CD8-positive, alpha-beta memory T cell (primary cell): ENCODE data around the gene STX16. TPM values are rescaled to one million over a fixed set of nuclear protein-coding genes. Genes with fewer than 3 reads are reported as not detected.

Source experiments
- CTCF ChIA-PET: fragments of 350-600 bp; sonication (Branson Sonifier 250); formaldehyde crosslinking; loops from one replicate; lab custom pipeline; 2021; ENCODE audit warnings: antibody characterized with exemption; lab: Charles Lee
- POLR2A ChIA-PET: fragments of 350-600 bp; sonication (Branson Sonifier 250); formaldehyde crosslinking; loops from one replicate; lab custom pipeline; 2021; ENCODE audit warnings: antibody characterized with exemption; lab: Charles Lee
- DNase-seq, 5 donors: peaks; one replicate each; pipeline versions ENCODE4 v3.0.0 to v3.0.0-alpha.2; 2020 to 2022; ENCODE audit warnings: mixed read lengths in 1 of 5
- H3K27ac ChIP-seq: one replicate; pipeline ENCODE4 v1.7.0; 2013; ENCODE audit warnings: low read depth, mild to moderate bottlenecking, low read length, moderate library complexity
- H3K27me3 ChIP-seq: 2 replicates; pipeline ENCODE4 v1.7.0; 2013; ENCODE audit warnings: low read length, mild to moderate bottlenecking; ENCODE audit not compliant: insufficient read depth, poor library complexity, severe bottlenecking
- H3K36me3 ChIP-seq: 2 replicates; pipeline ENCODE4 v1.7.0; 2013; ENCODE audit warnings: mild to moderate bottlenecking, low read length, moderate library complexity; ENCODE audit not compliant: insufficient read depth
- H3K4me1 ChIP-seq: 2 replicates; pipeline ENCODE4 v1.7.0; 2013; ENCODE audit warnings: mild to moderate bottlenecking, low read length, moderate library complexity; ENCODE audit not compliant: insufficient read depth
- H3K4me3 ChIP-seq: 2 replicates; pipeline ENCODE4 v1.7.0; 2013; ENCODE audit warnings: mild to moderate bottlenecking, low read length
- H3K9me3 ChIP-seq: 2 replicates; pipeline ENCODE4 v1.7.0; 2013; ENCODE audit warnings: mild to moderate bottlenecking, low read length
- H3K27ac Mint-ChIP-seq, 8 donors: one replicate each; pipeline ENCODE4 v1.8.0; 2020 to 2021; ENCODE audit warnings: mixed read lengths in 8 of 8, mild to moderate bottlenecking in 6 of 8, inconsistent platforms in 3 of 8, moderate library complexity in 3 of 8
- H3K27me3 Mint-ChIP-seq, 2 donors: one replicate each; pipeline ENCODE4 v1.8.0; 2020 to 2021; ENCODE audit warnings: mixed read lengths in 2 of 2, mild to moderate bottlenecking in 1 of 2, moderate library complexity in 1 of 2
- H3K36me3 Mint-ChIP-seq, 3 donors: one replicate each; pipeline ENCODE4 v1.8.0; 2020 to 2021; ENCODE audit warnings: mixed read lengths in 3 of 3, inconsistent platforms in 1 of 3, mild to moderate bottlenecking in 1 of 3
- H3K4me1 Mint-ChIP-seq, 3 donors: one replicate each; pipeline ENCODE4 v1.8.0; 2020 to 2021; ENCODE audit warnings: mixed read lengths in 3 of 3, inconsistent platforms in 1 of 3, mild to moderate bottlenecking in 1 of 3
- H3K4me3 Mint-ChIP-seq, 7 donors: one replicate each; pipeline ENCODE4 v1.8.0; 2020 to 2021; ENCODE audit warnings: mixed read lengths in 7 of 7, mild to moderate bottlenecking in 6 of 7, moderate library complexity in 4 of 7, inconsistent platforms in 2 of 7
- H3K9me3 Mint-ChIP-seq, 5 donors: one replicate each; pipeline ENCODE4 v1.8.0; 2020 to 2022; ENCODE audit warnings: mixed read lengths in 5 of 5, mild to moderate bottlenecking in 3 of 5, moderate library complexity in 2 of 5, inconsistent platforms in 1 of 5
- polyA plus RNA-seq: library from polyadenylated mRNA; unstranded; fragments of 300-500 nt; fragmentation: Illumina TruSeq; gene quantifications from one replicate; pipeline ENCODE4 v1.2.3, GENCODE V29; 2021
- total RNA-seq, 2 experiments: library from RNA; stranded (reverse); gene quantifications; one replicate each; pipeline ENCODE4 v1.2.3, GENCODE V29; 2021

STX16 gene
- total and polyA plus RNA-seq, 3 experiments from 2014 or later: 24.9 to 72.8 (median 69.2) TPM

DNA sequence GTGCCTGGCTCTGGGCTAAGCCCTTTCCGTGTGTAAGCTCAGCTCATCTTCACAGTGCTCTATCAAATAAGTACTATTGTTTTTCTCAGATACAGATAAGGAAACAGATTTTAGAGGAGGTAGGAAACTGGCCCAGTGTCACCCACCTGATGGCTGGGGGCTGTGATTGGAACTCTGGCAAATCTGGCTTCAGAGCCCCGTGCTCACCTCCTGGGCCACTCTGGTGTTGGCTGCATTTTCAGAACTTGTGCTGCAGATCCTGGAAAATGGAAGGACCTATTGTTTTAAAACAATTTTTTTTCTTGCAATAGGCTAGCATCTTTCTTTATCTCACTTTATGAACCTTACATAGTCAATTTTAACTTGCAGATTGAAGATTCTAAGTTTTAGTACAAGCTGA lies 5.7 kb downstream of the STX16 start:
- H3K27ac Mint-ChIP-seq: peak overlapping the region in 7 of 8 donors; percentile 32 to 90 (median 58)
- no peaks in the 10 kb centered on the region for H3K9me3 Mint-ChIP-seq

DNA sequence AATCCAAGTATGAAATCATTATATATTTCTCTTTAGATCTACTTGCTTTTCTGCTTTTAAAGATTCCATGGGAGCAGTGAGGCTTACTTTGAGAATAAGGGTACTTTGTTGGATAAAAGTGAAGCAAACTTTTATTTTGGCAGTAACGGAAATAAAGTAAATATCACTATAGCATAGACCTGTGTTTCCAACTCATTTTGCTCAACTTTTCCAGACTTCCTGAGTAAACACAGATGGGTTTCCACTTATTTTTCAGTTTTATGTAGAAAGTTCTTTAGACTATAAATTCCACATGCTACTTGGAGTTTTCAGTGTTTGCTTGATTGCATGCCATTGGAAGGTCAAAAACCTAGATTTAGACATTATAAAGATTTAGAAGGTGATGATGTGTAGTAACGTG lies 6.2 kb downstream of the STX16 start:
- ChIA-PET CTCF (interaction anchor here (0.9 kb wide), 1 partner anchor 10 kb away, joined by 3 read pairs; no protein-coding TSS in a partner anchor), POLR2A (no interaction called here)
- H3K36me3 Mint-ChIP-seq: peaks cover 0 to 37% (median 1%) of the 10 kb centered on the region in 3 donors
- peak overlapping the region in 5 of 7 donors; percentile 7 to 62 (median 36) for H3K4me3 Mint-ChIP-seq
- Histone ChIP-seq H3K27me3 (no peaks in the 10 kb centered on the region), H3K27ac (no peak overlapping the region), H3K9me3 (no peaks in the 10 kb centered on the region), H3K4me1 (peaks cover 93% of the 10 kb centered on the region), H3K36me3 (no peaks in the 10 kb centered on the region), H3K4me3 (no peak overlapping the region)
- H3K4me1 Mint-ChIP-seq: peaks cover 77 to 93% (median 90%) of the 10 kb centered on the region in 3 donors
- H3K9me3 Mint-ChIP-seq: no peaks in the 10 kb centered on the region
- H3K27me3 Mint-ChIP-seq: no peaks in the 10 kb centered on the region
- peak overlapping the region; percentile 32 to 90 (median 67) for H3K27ac Mint-ChIP-seq
- DNase-seq: no peak

More for the DNA sequence above, 5.7 kb downstream of the STX16 start:
- DNase-seq: no peak
- H3K9me3 ChIP-seq: no peaks in the 10 kb centered on the region
- ChIA-PET POLR2A (no interaction called here), CTCF (interaction anchor here (0.9 kb wide), 1 partner anchor 35 kb away, joined by 5 read pairs; no protein-coding TSS in a partner anchor)
- no peak overlapping the region for H3K27ac ChIP-seq
- no peaks in the 10 kb centered on the region for H3K27me3 ChIP-seq
- Mint-ChIP-seq H3K27me3 (no peaks in the 10 kb centered on the region), H3K4me3 (peak overlapping the region; percentile 7 to 62 (median 33)), H3K4me1 (peaks cover 74 to 91% (median 86%) of the 10 kb centered on the region in 3 donors), H3K36me3 (peaks cover 0 to 36% (median 1%) of the 10 kb centered on the region in 3 donors)
- peaks cover 88% of the 10 kb centered on the region for H3K4me1 ChIP-seq
- H3K36me3 ChIP-seq: no peaks in the 10 kb centered on the region
- H3K4me3 ChIP-seq: no peak overlapping the region

DNA sequence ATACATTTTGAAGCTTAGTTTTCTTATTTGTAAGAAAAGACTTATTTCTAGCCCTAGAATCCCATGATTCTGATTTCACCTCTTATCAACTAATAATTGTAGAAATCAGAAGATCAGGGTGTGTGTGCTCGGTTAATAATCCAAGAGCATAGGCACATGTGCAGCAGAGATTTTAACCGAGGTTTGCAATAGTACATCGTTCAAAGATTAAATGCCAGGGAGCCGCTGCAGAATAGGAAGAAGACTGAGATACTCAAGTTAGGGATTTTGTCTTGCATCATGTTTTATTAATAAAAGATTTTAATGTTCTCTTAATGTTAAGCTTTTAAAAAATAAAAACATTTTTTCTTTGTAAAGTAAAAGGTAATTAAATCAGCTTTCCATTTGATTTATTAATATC lies 6.9 kb downstream of the STX16 start:
- ChIA-PET POLR2A (interaction anchor here (0.7 kb wide), 1 partner anchor 33 kb away, joined by 3 read pairs; no protein-coding TSS in a partner anchor), CTCF (interaction anchor here (0.9 kb wide), 1 partner anchor 9 kb away, joined by 3 read pairs; no protein-coding TSS in a partner anchor)
- no peaks in the 10 kb centered on the region for H3K27me3 Mint-ChIP-seq
- H3K36me3 ChIP-seq: no peaks in the 10 kb centered on the region
- no peaks in the 10 kb centered on the region for H3K27me3 ChIP-seq
- H3K4me3 ChIP-seq: no peak overlapping the region
- no peak overlapping the region for H3K27ac ChIP-seq
- H3K36me3 Mint-ChIP-seq: peaks cover 0 to 34% (median 0%) of the 10 kb centered on the region in 3 donors
- H3K4me3 Mint-ChIP-seq: peak overlapping the region in 6 of 7 donors; percentile 16 to 56 (median 46)
- peak overlapping the region in 5 of 8 donors; percentile 32 to 90 (median 87) for H3K27ac Mint-ChIP-seq
- no peak for DNase-seq
- H3K4me1 Mint-ChIP-seq: peaks cover 74 to 91% (median 89%) of the 10 kb centered on the region in 3 donors
- no peaks in the 10 kb centered on the region for H3K9me3 ChIP-seq
- H3K4me1 ChIP-seq: peaks cover 97% of the 10 kb centered on the region
- H3K9me3 Mint-ChIP-seq: no peaks in the 10 kb centered on the region

DNA sequence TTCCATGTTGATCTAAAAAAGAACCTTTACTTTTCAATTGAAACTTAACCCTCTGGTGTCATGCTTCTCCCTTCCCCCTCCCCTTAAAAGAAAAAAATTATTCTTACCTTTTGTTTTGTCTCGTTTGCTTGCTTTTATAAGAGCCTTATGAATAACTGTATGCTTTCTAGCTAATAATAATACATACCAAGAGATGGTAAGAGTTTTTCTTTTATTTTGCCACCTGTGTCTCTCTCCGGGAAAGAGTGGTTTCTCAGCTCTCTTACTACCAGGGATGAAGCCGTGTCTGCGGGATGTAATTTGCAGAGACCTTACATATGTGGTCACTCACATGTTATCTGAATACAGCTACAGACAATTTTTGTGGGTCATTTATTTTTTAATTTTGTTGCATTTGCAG lies 7.7 kb downstream of the STX16 start:
- H3K27me3 ChIP-seq: no peaks in the 10 kb centered on the region
- no peak for DNase-seq
- ChIA-PET POLR2A (interaction anchor here (0.9 to 3.0 kb wide), 2 partner anchors 8 to 10 kb away, joined by 3 to 17 read pairs; partner anchors contain the start of gene STX16), CTCF (interaction anchor here (0.9 to 3.6 kb wide), 2 partner anchors 9 to 32 kb away, joined by 3 to 30 read pairs; partner anchors contain the start of gene STX16)
- H3K4me1 ChIP-seq: peaks cover 93% of the 10 kb centered on the region
- Mint-ChIP-seq H3K27me3 (no peaks in the 10 kb centered on the region), H3K9me3 (no peaks in the 10 kb centered on the region), H3K4me3 (peak overlapping the region in 6 of 7 donors; percentile 32 to 52 (median 44)), H3K4me1 (peaks cover 72 to 90% (median 89%) of the 10 kb centered on the region in 3 donors), H3K36me3 (peaks cover 0 to 37% (median 0%) of the 10 kb centered on the region in 3 donors), H3K27ac (peak overlapping the region; percentile 7 to 99 (median 82))
- peak overlapping the region; percentile 27 for H3K4me3 ChIP-seq
- H3K9me3 ChIP-seq: no peaks in the 10 kb centered on the region
- no peak overlapping the region for H3K27ac ChIP-seq
- H3K36me3 ChIP-seq: no peaks in the 10 kb centered on the region

DNA sequence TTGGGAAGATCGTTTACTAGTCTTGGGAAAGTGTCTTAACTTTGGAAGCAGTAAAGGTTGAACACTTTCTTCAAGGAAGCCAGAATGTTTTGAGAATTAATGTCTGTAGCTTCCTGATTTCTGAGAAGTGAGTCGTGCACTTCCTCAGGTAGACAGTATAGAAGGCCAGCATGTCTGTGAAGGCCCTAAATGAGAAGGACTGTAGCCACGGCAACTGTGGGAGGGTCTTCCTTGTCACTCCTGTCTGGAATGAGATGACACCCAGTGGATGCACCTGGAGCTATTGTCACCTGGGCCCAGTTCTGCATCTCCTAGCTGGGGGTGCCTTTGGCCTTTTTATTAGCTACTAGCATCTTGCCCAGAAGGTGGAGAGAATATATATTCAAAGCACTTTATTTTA lies 8.8 kb downstream of the STX16 start:
- peak in 1 of 5 donors; percentile 8 for DNase-seq
- Histone ChIP-seq H3K4me3 (peak overlapping the region; percentile 40), H3K27me3 (no peaks in the 10 kb centered on the region), H3K27ac (peak overlapping the region; percentile 21), H3K9me3 (no peaks in the 10 kb centered on the region), H3K4me1 (peaks cover 89% of the 10 kb centered on the region), H3K36me3 (no peaks in the 10 kb centered on the region)
- ChIA-PET CTCF (interaction anchor here (3.6 kb wide), 1 partner anchor 10 kb away, joined by 30 read pairs; the partner anchor contains the start of gene STX16), POLR2A (interaction anchor here (0.9 to 3.0 kb wide), 2 partner anchors 9 kb away, joined by 3 to 17 read pairs; partner anchors contain the start of gene STX16)
- Mint-ChIP-seq H3K27ac (peak overlapping the region; percentile 71 to 99 (median 96)), H3K36me3 (peaks cover 0 to 45% (median 0%) of the 10 kb centered on the region in 3 donors), H3K4me1 (peaks cover 73 to 94% (median 93%) of the 10 kb centered on the region in 3 donors), H3K27me3 (no peaks in the 10 kb centered on the region), H3K4me3 (peak overlapping the region; percentile 13 to 78 (median 67)), H3K9me3 (no peaks in the 10 kb centered on the region)

DNA sequence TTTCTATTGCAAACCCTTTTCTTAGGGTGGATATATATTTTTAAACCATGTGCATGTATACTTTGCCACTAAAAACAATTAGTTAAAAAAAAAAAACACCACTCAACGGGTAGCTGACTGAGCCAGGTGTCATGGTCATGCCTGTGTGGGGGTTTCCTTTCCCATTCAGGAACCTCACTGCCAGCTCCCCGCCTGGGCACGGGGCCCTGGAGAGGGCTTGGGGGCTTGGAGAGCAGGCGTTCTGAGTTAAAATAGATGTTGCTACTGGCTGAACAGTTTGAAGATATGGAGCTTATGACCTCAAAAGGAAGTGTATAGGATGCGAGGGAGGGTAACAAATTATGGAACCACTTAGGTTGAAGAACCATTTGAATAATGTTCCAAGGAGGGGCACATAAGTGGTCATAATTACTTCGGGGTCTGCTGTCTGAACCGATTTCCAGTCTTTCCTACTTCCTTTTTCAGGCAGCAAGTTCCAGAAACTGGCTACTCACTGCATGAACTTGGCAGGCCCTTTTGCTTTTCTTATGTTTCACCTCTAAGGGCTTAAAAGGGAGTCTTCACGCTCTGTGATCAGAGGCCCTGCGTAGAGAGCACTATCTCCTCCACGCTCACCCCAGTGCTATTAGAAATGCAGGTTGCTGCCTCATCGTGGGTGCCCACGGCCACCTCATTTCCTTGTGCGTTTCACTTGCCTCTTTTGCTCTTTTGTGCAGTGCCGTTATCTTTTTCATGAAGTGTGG lies 9.9 kb downstream of the STX16 start:
- peaks cover 0 to 49% (median 0%) of the 10 kb centered on the region in 3 donors for H3K36me3 Mint-ChIP-seq
- Histone ChIP-seq H3K4me1 (peaks cover 83% of the 10 kb centered on the region), H3K4me3 (peak overlapping the region; percentile 40), H3K9me3 (no peaks in the 10 kb centered on the region), H3K27ac (no peak overlapping the region), H3K36me3 (no peaks in the 10 kb centered on the region), H3K27me3 (no peaks in the 10 kb centered on the region)
- ChIA-PET POLR2A (interaction anchor here (0.6 to 3.0 kb wide), 3 partner anchors 8 to 10 kb away, joined by 3 to 17 read pairs (median 4); partner anchors contain the start of gene STX16), CTCF (interaction anchor here (3.6 kb wide), 1 partner anchor 11 kb away, joined by 30 read pairs; the partner anchor contains the start of gene STX16)
- DNase-seq: peak in 3 of 5 donors; percentile 24 to 82 (median 55)
- H3K4me1 Mint-ChIP-seq: peaks cover 68 to 90% (median 88%) of the 10 kb centered on the region in 3 donors
- H3K27me3 Mint-ChIP-seq: no peaks in the 10 kb centered on the region
- no peaks in the 10 kb centered on the region for H3K9me3 Mint-ChIP-seq
- peak overlapping the region; percentile 69 to 77 (median 74) for H3K4me3 Mint-ChIP-seq
- peak overlapping the region; percentile 90 to 99 (median 96) for H3K27ac Mint-ChIP-seq

DNA sequence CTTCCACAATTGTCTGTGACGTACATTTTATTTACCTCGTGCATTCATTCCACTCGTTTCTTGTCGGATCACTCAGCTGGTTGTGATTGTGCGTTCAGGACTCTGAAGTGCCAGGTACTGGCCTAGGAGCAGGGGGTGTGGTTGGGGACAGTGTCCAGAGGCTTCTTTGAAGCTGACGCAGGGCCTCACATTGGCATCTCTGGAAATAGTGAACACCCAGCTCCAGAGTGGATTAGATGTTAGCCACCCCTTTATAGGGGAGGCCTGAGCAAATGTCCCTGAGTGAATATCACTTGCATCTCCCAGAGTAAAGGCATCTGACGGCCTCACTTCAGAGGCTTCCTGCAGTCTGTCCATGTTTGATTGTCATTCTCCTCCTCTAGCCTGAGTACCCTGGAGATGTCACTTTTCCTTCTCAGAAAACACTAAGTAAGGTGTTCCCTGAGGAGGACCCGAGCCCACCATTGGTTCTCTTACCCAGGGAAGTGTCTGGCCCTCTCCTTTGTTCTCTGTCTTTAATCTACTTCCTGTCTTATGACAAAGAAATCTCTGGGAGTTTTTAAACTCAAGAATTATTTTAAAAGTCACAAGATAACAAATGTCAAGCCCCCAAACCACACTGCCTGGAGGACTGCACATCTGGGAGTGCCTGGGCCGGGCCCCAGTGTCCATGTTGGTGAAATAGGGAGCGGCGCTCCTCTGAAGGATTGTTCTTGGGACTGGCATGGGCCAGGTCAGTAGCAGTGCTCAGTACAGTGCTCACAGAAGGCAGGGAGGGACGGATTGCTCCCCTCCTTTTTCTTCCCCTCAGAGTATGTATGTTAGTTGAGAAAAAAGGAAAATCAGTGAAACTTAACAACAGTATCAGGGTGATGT lies 10.8 kb downstream of the STX16 start:
- H3K9me3 ChIP-seq: no peaks in the 10 kb centered on the region
- no peaks in the 10 kb centered on the region for H3K27me3 Mint-ChIP-seq
- H3K27ac Mint-ChIP-seq: peak overlapping the region; percentile 90 to 99 (median 96)
- H3K36me3 Mint-ChIP-seq: peaks cover 0 to 51% (median 0%) of the 10 kb centered on the region in 3 donors
- no peaks in the 10 kb centered on the region for H3K27me3 ChIP-seq
- POLR2A ChIA-PET: interaction anchor here (0.6 to 1.2 kb wide), 2 partner anchors 9 to 11 kb away, joined by 3 to 4 read pairs; partner anchors contain the start of gene STX16
- peak overlapping the region; percentile 69 to 77 (median 74) for H3K4me3 Mint-ChIP-seq
- peak overlapping the region; percentile 38 for H3K27ac ChIP-seq
- H3K4me1 Mint-ChIP-seq: peaks cover 62 to 86% (median 84%) of the 10 kb centered on the region in 3 donors
- H3K36me3 ChIP-seq: no peaks in the 10 kb centered on the region
- peak overlapping the region; percentile 40 for H3K4me3 ChIP-seq
- H3K9me3 Mint-ChIP-seq: no peaks in the 10 kb centered on the region
- peaks cover 75% of the 10 kb centered on the region for H3K4me1 ChIP-seq
- peak in 1 of 5 donors; percentile 42 for DNase-seq
- CTCF ChIA-PET: interaction anchor here (3.6 kb wide), 1 partner anchor 12 kb away, joined by 30 read pairs; the partner anchor contains the start of gene STX16
